ENCODE data around the gene FADD.

- TF ChIP-seq CTCF (IDR thresholded peaks at IDR 0.05; ENCODE audit: extremely low read depth in 1 of 2, insufficient read depth in 1 of 2, low read depth in 1 of 2, low read length in 2 of 2) = no peak
- no peak for TF ChIP-seq FOS (IDR thresholded peaks at IDR 0.05; ENCODE audit: borderline replicate concordance, insufficient read depth, low read length)
- TF ChIP-seq EZH2 (IDR thresholded peaks at IDR 0.05; ENCODE audit: borderline replicate concordance, low read depth, low read length, severe bottlenecking) = no peak
- TF ChIP-seq POLR2A (IDR thresholded peaks at IDR 0.05; ENCODE audit: low read depth, low read length) = no peak
- no peak for TF ChIP-seq MYC (IDR thresholded peaks at IDR 0.05; ENCODE audit: low read depth, low read length)
- TF ChIP-seq GATA2 (IDR thresholded peaks at IDR 0.05; ENCODE audit: insufficient read depth, insufficient read length, low read depth, low read length) = no peak
- no peak for TF ChIP-seq POLR2AphosphoS5 (IDR thresholded peaks at IDR 0.05; ENCODE audit: insufficient read depth, low read depth, low read length)
- TF ChIP-seq MAX (IDR thresholded peaks at IDR 0.05; ENCODE audit: insufficient read depth, insufficient read length) = no peak
- TF ChIP-seq JUN (IDR thresholded peaks at IDR 0.05; ENCODE audit: borderline replicate concordance, insufficient read depth, insufficient read length, low read depth) = no peak
These were observed 26.6 kb downstream of the FADD start for GRCh38 chr11:70229737-70230136.

Data from endothelial cell of umbilical vein (primary cell).